ENCODE results near the gene C10orf90.
"Not testable (repeated sequence)": the region's sequence is repeated elsewhere in the genome, so short reads cannot be mapped to it uniquely, and the experiment has no call there.

C10orf90 gene

DNA sequence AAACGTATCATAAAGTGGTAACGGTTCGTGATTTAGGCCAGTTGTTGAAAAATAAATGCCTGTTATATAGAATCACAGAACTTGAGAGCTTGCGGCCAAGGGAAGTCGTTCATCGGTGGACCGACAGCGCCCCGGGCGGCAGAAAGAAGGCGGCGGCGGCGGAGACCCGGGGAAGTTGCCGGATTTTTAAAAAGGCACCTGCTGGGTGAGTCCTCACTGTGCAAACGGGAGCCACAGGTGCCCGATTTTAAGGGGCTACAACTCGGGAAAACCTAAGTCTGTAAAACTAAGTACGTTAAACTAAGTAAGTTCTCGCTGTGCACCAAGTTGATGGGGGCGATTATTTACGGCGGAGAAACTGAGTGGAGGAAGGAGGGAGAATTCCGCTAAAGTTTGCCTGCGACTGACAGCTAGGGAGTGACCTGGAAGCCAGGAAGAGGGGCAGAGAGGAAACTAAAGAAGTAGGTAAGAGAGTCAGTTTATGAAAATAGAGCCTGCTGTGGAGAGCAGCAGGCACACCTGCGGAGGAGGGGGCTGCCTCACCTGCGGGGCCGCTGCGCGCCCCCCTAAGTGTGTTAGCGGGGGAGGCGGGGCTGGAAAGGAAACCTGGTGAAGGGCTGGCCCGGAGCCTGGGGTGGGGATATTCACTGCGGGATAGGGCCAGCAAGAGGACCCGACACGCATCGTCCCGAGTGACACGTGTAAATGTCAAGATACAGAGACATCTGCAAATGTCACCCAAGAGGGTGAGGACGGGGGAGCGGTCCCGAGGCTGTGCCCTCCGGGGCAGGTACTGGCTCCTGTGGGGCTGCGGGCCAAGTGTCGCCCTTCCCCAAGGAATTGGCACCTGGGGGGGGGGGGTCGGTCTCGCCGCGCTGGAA lies 283.2 kb downstream of the C10orf90 start:
- DNase-seq, result no peak

GRCh38 chr10:126384269-126384873 lies 286.1 kb downstream of the C10orf90 start:
- no peak for DNase-seq

- no peak for DNase-seq
Observed at GRCh38 chr10:126380352-126381076, 290.0 kb downstream of the C10orf90 start.

- not testable (repeated sequence) for DNase-seq
Observed at GRCh38 chr10:126379166-126379565, 291.3 kb downstream of the C10orf90 start.

- DNase-seq, result no peak
Observed at GRCh38 chr10:126376956-126377355, 293.5 kb downstream of the C10orf90 start.

- DNase-seq, result no peak
Observed at GRCh38 chr10:126375926-126376554, 294.5 kb downstream of the C10orf90 start.

- no peak for DNase-seq
Observed at GRCh38 chr10:126375299-126375698, 295.2 kb downstream of the C10orf90 start.
